Measurements from ENCODE around the gene UPF2.
"Not testable (repeated sequence)": the region's sequence is repeated elsewhere in the genome, so short reads cannot be mapped to it uniquely, and the experiment has no call there.

The UPF2 gene

GRCh38 chr10:11975795-11976194, 66.8 kb downstream of the UPF2 start:
- no peak for DNase-seq (ENCODE audit: extremely low read depth in 1 of 2, low read depth in 1 of 2)

DNA sequence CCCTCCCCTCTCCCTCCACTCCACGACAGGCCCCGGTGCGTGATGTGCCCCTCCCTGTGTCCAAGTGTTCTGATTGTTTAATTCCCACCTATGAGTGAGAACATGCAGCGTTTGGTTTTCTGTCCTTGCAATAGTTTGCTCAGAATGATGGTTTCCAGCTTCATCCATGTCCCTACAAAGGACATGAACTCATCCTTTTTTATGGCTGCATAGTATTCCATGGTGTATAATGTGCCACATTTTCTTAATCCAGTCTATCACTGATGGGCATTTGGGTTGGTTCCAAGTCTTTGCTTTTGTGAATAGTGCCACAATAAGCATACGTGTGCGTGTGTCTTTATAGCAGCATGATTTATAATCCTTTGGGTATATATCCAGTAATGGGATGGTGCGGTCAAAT, 70.1 kb downstream of the UPF2 start:
- DNase-seq (ENCODE audit: extremely low read depth in 1 of 2, low read depth in 1 of 2), result not testable (repeated sequence)

DNA sequence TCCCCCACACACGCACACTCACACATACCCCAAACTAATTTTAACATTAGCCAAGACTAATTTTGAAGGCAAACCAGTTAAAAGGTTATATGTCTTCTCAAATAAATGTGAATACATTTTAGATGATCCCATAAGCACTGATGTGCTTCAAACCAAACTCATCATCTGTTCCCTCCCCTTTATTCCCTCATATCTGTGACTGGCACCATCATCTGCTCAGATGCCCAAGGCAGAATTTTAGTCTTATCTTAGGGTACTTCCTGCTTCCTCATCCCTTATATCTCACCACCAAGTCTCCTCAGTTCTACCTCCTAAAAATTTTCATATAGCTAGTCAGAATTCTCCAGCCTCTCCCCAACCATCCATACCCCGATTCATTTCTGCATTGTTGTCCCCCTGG, 80.4 kb downstream of the UPF2 start:
- no peak for DNase-seq (ENCODE audit: extremely low read depth in 1 of 2, low read depth in 1 of 2)

- DNase-seq (ENCODE audit: extremely low read depth in 1 of 2, low read depth in 1 of 2), result no peak
These were observed 80.8 kb downstream of the UPF2 start for GRCh38 chr10:11961771-11962170.

DNA sequence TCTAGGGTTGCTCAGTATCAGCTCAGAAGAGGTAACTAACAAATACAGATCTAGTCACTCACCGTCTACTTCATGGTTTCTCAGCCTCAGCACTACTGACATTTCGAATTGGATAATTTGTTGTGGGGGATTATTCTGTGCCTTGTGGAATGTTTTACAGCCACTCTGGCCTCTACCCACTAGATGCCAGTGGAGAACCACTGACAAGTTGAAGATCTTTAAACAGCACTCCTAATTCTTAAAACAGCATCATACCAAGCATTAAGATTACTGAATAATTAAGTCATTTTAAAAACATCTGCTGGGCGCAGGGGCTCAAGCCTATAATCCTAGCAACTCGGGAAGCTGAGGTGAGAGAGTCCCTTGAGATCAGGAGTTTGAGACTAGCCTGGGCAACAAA, 82.6 kb downstream of the UPF2 start:
- DNase-seq (ENCODE audit: extremely low read depth in 1 of 2, low read depth in 1 of 2), result no peak

GRCh38 chr10:11958956-11959355, 83.7 kb downstream of the UPF2 start:
- DNase-seq (ENCODE audit: extremely low read depth in 1 of 2, low read depth in 1 of 2), result no peak

DNA sequence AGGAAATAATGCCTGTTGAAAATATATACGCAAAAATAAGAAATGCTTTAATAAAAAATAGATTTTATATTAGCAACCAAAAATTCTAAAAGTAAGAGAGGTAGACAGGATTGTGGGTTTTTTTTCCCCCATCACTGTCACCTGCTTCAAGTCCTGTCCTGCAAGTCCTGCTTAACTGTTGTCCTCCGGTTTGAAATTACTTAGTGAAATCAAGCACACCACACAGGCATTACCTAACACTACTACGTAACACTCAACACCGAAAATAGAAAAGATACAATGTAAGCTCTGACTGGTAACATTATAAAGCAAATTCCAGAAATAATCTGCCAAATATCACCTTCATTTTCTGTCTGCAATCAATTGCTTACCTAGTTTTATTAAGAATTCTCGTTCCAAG, 90.9 kb downstream of the UPF2 start:
- DNase-seq (ENCODE audit: extremely low read depth in 1 of 2, low read depth in 1 of 2), result no peak

DNA sequence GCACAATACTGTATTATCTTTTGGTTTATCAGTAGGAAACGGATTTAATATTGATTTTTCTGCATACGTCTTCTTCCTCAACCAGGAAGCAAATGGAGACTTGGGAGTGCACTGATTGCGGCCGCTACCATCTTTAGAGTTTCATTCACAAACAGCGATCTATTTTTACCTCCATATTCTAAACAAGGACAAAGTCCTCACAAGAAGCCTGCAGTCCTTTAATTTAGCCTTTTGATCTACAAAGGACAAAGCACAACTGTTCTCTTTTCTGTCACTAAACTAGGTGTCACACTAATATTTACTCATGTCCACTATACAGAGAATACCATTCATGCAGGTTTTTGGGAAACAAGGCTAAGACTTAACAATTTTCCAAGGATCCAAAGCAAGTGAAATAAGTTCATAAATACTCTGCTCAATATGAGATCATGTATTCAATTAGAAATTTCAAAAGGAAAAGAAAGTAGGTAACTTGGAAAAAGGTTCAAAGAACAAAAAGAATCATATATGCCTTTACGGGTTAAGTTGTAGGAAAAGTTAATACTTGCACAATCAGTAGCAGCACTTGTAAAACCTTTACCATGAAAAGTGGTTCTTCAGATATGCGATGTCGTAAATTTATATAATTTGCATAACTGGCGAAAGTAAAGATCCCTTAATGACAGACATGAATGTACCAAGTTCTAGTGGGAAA, 92.1 kb downstream of the UPF2 start:
- no peak for DNase-seq (ENCODE audit: extremely low read depth in 1 of 2, low read depth in 1 of 2)

DNA sequence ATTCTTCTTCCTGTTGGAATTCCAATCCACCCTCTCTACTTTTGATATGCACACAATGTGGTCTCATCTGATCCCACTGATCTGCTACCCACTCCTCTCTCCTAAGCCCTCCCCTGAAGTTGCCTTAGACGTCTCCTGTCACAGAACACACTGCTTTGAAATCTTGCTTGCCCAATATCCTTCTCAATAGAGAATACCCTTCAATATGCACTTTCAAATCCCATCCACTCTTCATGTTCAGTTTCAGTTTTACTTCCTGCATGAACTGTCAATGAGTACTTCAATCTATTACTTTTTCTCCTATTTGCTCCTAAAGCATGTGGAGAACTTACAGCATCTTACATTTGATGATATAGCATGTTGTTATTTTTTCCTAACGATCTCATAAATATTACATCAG, 93.5 kb downstream of the UPF2 start:
- DNase-seq (ENCODE audit: extremely low read depth in 1 of 2, low read depth in 1 of 2), result no peak

DNA sequence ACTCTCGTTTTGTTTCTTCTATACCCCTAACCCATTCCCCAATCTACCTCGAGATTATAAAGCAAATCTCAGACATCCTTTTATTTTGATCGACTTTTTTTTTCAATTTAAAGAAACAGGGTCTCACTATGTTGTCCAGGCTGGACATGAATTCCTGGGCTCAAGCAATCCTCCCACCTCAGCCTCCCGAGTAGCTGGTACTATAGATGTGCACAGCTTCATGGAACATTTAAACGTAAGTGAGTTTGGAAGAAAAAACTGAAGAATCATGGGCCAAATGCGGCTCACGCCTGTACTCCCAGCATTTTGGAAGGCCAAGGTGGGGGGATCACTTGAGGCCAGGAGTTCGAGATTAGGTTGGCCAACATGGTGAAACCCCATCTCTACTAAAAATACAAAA, 96.0 kb downstream of the UPF2 start:
- no peak for DNase-seq (ENCODE audit: extremely low read depth in 1 of 2, low read depth in 1 of 2)

- no peak for DNase-seq (ENCODE audit: extremely low read depth in 1 of 2, low read depth in 1 of 2)
These were observed 106.0 kb downstream of the UPF2 start for GRCh38 chr10:11936389-11937152.

DNA sequence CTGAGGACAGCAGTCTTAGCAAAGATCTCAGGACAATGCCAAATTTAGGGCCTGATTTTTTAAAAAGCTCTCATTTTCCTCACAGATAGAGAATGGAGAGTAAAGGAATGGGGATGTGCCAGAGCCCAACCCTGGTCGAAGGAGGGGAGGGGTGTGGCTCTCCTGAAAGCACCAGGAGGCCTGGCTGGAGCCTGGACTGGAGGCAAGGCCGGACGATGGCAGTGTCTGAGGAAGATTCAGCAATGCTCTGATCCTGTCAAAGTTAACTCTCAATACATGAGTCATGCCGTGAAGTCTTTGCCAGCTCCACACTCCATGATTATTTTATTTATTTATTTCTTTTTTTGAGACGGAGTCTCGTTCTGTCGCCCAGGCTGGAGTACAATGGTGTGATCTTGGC, 108.3 kb downstream of the UPF2 start:
- DNase-seq (ENCODE audit: extremely low read depth in 1 of 2, low read depth in 1 of 2), result no peak

DNA sequence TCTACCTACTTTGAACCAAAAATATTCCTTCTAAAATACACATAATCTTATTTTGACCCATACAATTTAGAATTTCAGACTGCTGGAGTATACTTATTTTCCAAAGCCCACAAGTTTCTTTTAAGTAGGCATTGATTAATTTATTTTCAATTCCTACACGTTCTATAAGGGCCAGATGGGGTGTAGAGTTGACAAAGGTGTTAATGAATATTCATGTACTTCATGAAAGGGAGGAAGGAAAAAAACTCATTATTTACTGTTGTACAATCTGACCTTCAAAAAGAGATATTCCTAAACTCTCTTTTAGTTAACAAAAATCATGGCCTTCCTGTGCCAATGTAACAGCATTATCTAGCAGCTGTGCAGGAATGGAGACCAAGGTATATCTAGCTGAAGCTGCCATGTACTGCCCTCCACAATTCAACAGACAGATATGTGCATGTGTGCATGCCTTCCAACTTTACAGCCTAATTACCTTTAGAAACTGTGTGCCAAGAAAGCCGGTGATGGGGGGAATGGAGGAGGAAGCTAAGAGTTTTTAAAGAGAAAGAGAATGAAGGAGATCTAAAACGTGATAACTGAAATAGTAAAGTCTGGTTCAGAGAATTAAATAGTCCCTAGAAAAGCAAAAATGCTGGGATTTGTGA, 108.9 kb downstream of the UPF2 start:
- no peak for DNase-seq (ENCODE audit: extremely low read depth in 1 of 2, low read depth in 1 of 2)

GRCh38 chr10:11931038-11931437, 111.6 kb downstream of the UPF2 start:
- no peak for DNase-seq (ENCODE audit: extremely low read depth in 1 of 2, low read depth in 1 of 2)

GRCh38 chr10:11930312-11930978, 112.2 kb downstream of the UPF2 start:
- no peak for DNase-seq (ENCODE audit: extremely low read depth in 1 of 2, low read depth in 1 of 2)

DNA sequence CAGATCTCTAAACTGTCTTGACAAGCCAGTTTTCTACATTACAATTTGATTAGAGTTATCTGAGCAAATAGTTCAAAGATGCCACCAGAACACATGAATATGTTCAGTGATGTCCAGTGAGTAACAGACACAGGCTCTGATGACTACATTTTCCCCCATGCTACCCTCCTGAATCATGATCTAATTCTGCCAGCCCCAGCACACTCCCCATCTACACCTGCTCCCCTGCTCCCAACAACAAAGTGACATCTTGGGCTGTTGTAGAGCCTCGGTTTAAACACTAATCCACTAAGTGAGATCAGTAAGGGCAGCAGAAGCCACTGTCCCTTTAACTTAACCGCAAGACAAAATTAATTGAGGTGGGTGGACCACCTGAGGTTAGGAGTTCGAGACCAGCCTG, 114.9 kb downstream of the UPF2 start:
- DNase-seq (ENCODE audit: extremely low read depth in 1 of 2, low read depth in 1 of 2), result no peak

DNA sequence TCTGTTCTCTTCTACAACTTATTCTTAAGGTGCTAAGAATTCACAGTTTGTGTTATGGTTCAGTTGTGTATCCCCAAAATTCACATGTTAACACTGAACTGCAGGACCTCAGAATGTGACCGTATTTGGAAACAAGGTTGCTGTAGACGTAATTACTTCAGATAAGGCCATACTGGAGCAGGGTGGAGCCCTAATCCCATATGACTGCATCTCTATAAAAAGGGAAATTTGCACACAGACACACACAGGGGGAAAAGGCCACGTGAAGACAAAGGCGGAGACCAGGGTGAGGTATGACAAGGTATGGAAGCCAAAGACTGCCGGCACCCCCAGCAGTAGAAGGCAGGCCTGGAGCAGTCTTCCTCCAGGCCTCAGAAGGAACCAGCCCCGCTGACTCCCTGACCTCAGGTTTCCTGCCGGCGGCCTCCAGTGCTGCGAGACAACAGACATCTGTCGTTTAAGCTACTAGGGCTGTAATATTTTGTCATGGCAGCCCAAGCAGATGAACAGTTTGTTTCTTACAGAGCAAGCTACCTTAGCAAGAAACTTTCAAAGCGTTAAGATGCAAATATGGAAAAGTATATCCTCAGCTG, 120.7 kb downstream of the UPF2 start:
- no peak for DNase-seq (ENCODE audit: extremely low read depth in 1 of 2, low read depth in 1 of 2)

GRCh38 chr10:11919271-11919670, 123.3 kb downstream of the UPF2 start:
- DNase-seq (ENCODE audit: extremely low read depth in 1 of 2, low read depth in 1 of 2), result no peak

GRCh38 chr10:11918384-11918783, 124.2 kb downstream of the UPF2 start:
- no peak for DNase-seq (ENCODE audit: extremely low read depth in 1 of 2, low read depth in 1 of 2)

DNA sequence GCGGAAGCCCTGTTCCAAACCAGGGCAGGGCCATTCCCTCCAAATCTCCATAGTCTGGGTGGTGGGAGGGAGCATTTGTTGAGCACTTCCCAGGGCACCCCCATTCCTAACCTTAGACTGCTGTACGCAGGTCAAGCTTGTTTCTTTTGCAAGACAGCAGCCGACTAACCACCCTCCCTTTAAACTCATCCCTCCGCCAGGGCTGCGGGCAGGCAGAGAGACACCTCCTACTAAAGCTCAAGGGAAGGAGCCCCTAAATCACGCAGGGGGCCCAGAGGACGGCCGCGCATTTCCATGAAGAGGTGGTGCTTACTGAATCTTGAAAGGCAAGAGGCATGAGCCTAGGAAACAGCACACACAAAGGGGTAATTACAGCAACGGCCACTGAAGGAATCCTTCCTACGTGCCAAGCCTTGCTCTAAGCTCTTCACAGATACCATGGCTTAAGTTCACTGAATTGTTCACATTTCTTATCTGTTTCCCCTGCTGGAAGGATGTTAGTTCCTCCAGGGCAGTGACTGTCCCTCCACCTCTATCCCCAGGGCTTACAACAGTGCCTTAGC, 129.4 kb downstream of the UPF2 start:
- DNase-seq (ENCODE audit: extremely low read depth in 1 of 2, low read depth in 1 of 2), result no peak

DNA sequence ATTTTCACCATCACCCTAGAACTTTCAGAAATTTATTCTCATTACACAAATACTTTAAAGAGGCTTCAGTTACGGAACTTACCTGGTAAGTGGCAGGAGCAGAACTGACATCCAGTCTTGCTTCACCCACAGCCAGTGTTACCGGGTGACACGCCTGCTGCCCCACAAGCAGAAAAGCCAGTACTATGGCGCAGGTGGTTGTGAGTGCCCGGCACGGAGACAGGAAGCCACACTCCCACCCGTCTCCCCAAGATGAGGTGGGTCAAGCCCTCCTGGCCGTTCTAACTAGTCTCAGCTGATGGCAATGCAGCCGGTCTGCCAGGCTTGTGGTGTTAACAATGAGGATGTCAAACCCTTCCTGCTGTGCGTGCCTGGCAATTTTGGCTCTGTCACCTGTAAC, 132.5 kb downstream of the UPF2 start:
- no peak for DNase-seq (ENCODE audit: extremely low read depth in 1 of 2, low read depth in 1 of 2)
